ENCODE measurements around the gene PLXNA2. TPM values are rescaled to one million over a fixed set of nuclear protein-coding genes. Genes with fewer than 3 reads are reported as not detected.

The PLXNA2 gene
- total and polyA plus RNA-seq, 2 donors (not counting 3 experiments of a cell fraction or from before 2014, with no cell fraction given): 42.6 to 229 TPM

GRCh38 chr1:208175508-208175895 lies 68.7 kb downstream of the PLXNA2 start:
- Histone ChIP-seq H3K4me2 (ENCODE audit: insufficient read depth, low read length) (no peak overlapping the region), H3K79me2 (ENCODE audit: control insufficient read depth, insufficient read depth, low read length) (peaks cover 98% of the 10 kb centered on the region), H3K4me3 (replicated peaks in 1 of 3; ENCODE audit: insufficient read depth in 1 of 3, low read depth in 1 of 3, low read length in 3 of 3) (no peak overlapping the region), H3K4me1 (ENCODE audit: control insufficient read depth, extremely low read depth, insufficient read depth, low read length) (peaks cover 50% of the 10 kb centered on the region), H2AFZ (ENCODE audit: low read depth, low read length) (no peak overlapping the region), H3K27ac (ENCODE audit: insufficient read depth, low read depth, low read length) (peak overlapping the region; percentile 70), H3K27me3 (ENCODE audit: control insufficient read depth in 2 of 2, insufficient read depth in 2 of 2, low read length in 2 of 2) (no peaks in the 10 kb centered on the region), H3K9me3 (replicated peaks; ENCODE audit: control insufficient read depth, insufficient read depth, low read length) (no peaks in the 10 kb centered on the region), H3K9ac (replicated peaks; ENCODE audit: extremely low read depth, insufficient read depth, low read length) (no peak overlapping the region), H3K36me3 (ENCODE audit: control insufficient read depth in 2 of 2, extremely low read depth in 1 of 2, insufficient read depth in 2 of 2, low read length in 2 of 2) (peaks cover 3 to 7% of the 10 kb centered on the region in 2 experiments), H4K20me1 (replicated peaks; ENCODE audit: control insufficient read depth, extremely low read depth, insufficient read depth, low read length) (no peaks in the 10 kb centered on the region), H3K9me1 (replicated peaks; ENCODE audit: control insufficient read depth, extremely low read depth, insufficient read depth, low read length) (no peaks in the 10 kb centered on the region)
- no peak for TF ChIP-seq MYC (IDR thresholded peaks at IDR 0.05; ENCODE audit: low read depth, low read length)
- TF ChIP-seq CTCF (IDR thresholded peaks at IDR 0.05; ENCODE audit: extremely low read depth in 1 of 2, insufficient read depth in 1 of 2, low read depth in 1 of 2, low read length in 2 of 2): no peak
- TF ChIP-seq MAX (IDR thresholded peaks at IDR 0.05; ENCODE audit: insufficient read depth, insufficient read length): no peak
- TF ChIP-seq JUN (IDR thresholded peaks at IDR 0.05; ENCODE audit: borderline replicate concordance, insufficient read depth, insufficient read length, low read depth): no peak
- no peak for TF ChIP-seq FOS (IDR thresholded peaks at IDR 0.05; ENCODE audit: borderline replicate concordance, insufficient read depth, low read length)
- TF ChIP-seq GATA2 (IDR thresholded peaks at IDR 0.05; ENCODE audit: insufficient read depth, insufficient read length, low read depth, low read length): no peak
- no peak for TF ChIP-seq POLR2A (IDR thresholded peaks at IDR 0.05; ENCODE audit: low read depth, low read length)
- TF ChIP-seq POLR2AphosphoS5 (IDR thresholded peaks at IDR 0.05; ENCODE audit: insufficient read depth, low read depth, low read length): no peak
- no peak for TF ChIP-seq EZH2 (IDR thresholded peaks at IDR 0.05; ENCODE audit: borderline replicate concordance, low read depth, low read length, severe bottlenecking)
- intact Hi-C loops (cut with micrococcal nuclease): loop anchor here (1.0 to 2.0 kb wide), 2 partner anchors 17 to 64 kb away; no protein-coding TSS in a partner anchor
- FAIRE-seq (no peak), DNase-seq (ENCODE audit: low read depth, low spot score) (no peak)
- ChIA-PET POLR2A (no interaction called here), CTCF (interaction anchor here (0.9 to 1.7 kb wide), 7 partner anchors 8 to 154 kb away, joined by 3 to 21 read pairs (median 4); no protein-coding TSS in a partner anchor)
- BruUV-seq (replicated peaks): no TSS peak
- dilution Hi-C loops (cut with MboI; ENCODE audit: extremely low pct_ligation_motif_present, low sequenced_read_pairs): no loop called here
